Liver (tissue), 9 donors: Measurements from ENCODE around the gene B3GALNT2. TPM values are rescaled to one million over a fixed set of nuclear protein-coding genes. Genes with fewer than 3 reads are reported as not detected.

Source experiments
- DNase-seq: peaks from one replicate; pipeline ENCODE4 v3.0.0-alpha.2; 2017; ENCODE audit warnings: low spot score
- H3K27ac ChIP-seq, 2 donors: one replicate each; pipeline ENCODE4 v1.7.0; 2013; ENCODE audit warnings: inconsistent platforms in 2 of 2, low read length in 2 of 2, control low read depth in 1 of 2, low read depth in 1 of 2, mild to moderate bottlenecking in 1 of 2
- H3K27me3 ChIP-seq, 4 donors: one replicate each; pipeline versions ENCODE4 v1.6.1 to v1.7.0; 2013; ENCODE audit warnings: low read length in 3 of 4, inconsistent platforms in 1 of 4, mild to moderate bottlenecking in 1 of 4, moderate library complexity in 1 of 4; ENCODE audit not compliant: control insufficient read depth in 4 of 4, insufficient read depth in 4 of 4
- H3K36me3 ChIP-seq, 4 donors: one replicate each; pipeline versions ENCODE4 v1.6.1 to v1.7.0; 2013; ENCODE audit warnings: low read length in 3 of 4, mild to moderate bottlenecking in 3 of 4, low read depth in 1 of 4, moderate library complexity in 1 of 4; ENCODE audit not compliant: control insufficient read depth in 4 of 4, insufficient read depth in 3 of 4
- H3K4me1 ChIP-seq, 4 donors: one replicate each; pipeline versions ENCODE4 v1.6.1 to v1.7.0; 2013; ENCODE audit warnings: low read length in 3 of 4, mild to moderate bottlenecking in 3 of 4, moderate library complexity in 1 of 4; ENCODE audit not compliant: control insufficient read depth in 4 of 4, insufficient read depth in 4 of 4
- H3K4me3 ChIP-seq, 3 donors: one replicate each; pipeline versions ENCODE4 v1.6.1 to v1.7.0; 2013; ENCODE audit warnings: low read length in 3 of 3, control low read depth in 1 of 3, low read depth in 1 of 3, mild to moderate bottlenecking in 1 of 3
- H3K9ac ChIP-seq, 2 donors: one replicate each; pipeline ENCODE4 v1.7.0; 2013; ENCODE audit warnings: low read length in 2 of 2, mild to moderate bottlenecking in 2 of 2, moderate library complexity in 2 of 2, control low read depth in 1 of 2, low read depth in 1 of 2
- H3K9me3 ChIP-seq, 4 donors: one replicate each; pipeline versions ENCODE4 v1.6.1 to v1.7.0; 2013; ENCODE audit warnings: low read length in 3 of 4; ENCODE audit not compliant: control insufficient read depth in 4 of 4
- ATF3 ChIP-seq: IDR thresholded peaks from 2 replicates; pipeline ENCODE4 v1.6.1; 2016; ENCODE audit warnings: antibody characterized with exemption
- CTCF ChIP-seq: fragments of 150-350 bp; IDR thresholded peaks from 2 replicates; pipeline ENCODE4 v1.5.1; 2017; ENCODE audit warnings: improper control_type of control experiment, low read depth, low read length; ENCODE audit not compliant: missing input control
- EGR1 ChIP-seq, 2 donors: IDR thresholded peaks; 2 replicates each; pipeline ENCODE4 v1.6.1; 2016 to 2018; ENCODE audit warnings: antibody characterized with exemption in 2 of 2, low read depth in 2 of 2
- FOXA1 ChIP-seq: IDR thresholded peaks from 2 replicates; pipeline ENCODE4 v1.6.1; 2016; ENCODE audit warnings: antibody characterized with exemption
- FOXA2 ChIP-seq: IDR thresholded peaks from 2 replicates; pipeline ENCODE4 v1.6.1; 2016; ENCODE audit warnings: antibody characterized with exemption
- GABPA ChIP-seq, 2 donors: IDR thresholded peaks in 1 of 2; conservative IDR thresholded peaks in 1 of 2; 2 replicates each; pipeline ENCODE4 v1.6.1; 2016; ENCODE audit warnings: antibody characterized with exemption in 2 of 2, mild to moderate bottlenecking in 1 of 2, moderate library complexity in 1 of 2
- HNF4A ChIP-seq, 2 donors: conservative IDR thresholded peaks; 2 replicates each; pipeline ENCODE4 v1.6.1; 2016; ENCODE audit warnings: antibody characterized with exemption in 2 of 2, mild to moderate bottlenecking in 2 of 2
- JUND ChIP-seq, 2 donors: IDR thresholded peaks; 2 replicates each; pipeline ENCODE4 v1.6.1; 2016; ENCODE audit warnings: antibody characterized with exemption in 2 of 2
- MAX ChIP-seq: IDR thresholded peaks from 2 replicates; pipeline ENCODE4 v1.6.1; 2016; ENCODE audit warnings: antibody characterized with exemption
- NR2F2 ChIP-seq: IDR thresholded peaks from 2 replicates; pipeline ENCODE4 v1.6.1; 2016; ENCODE audit warnings: antibody characterized with exemption
- RAD21 ChIP-seq, 2 donors: IDR thresholded peaks; 2 replicates each; pipeline ENCODE4 v1.6.1; 2016; ENCODE audit warnings: antibody characterized with exemption in 2 of 2, mild to moderate bottlenecking in 2 of 2
- REST ChIP-seq: IDR thresholded peaks from 2 replicates; pipeline ENCODE4 v1.6.1; 2016; ENCODE audit warnings: antibody characterized with exemption, mild to moderate bottlenecking
- RXRA ChIP-seq, 2 donors: IDR thresholded peaks; 2 replicates each; pipeline ENCODE4 v1.6.1; 2017 to 2018; ENCODE audit warnings: antibody characterized with exemption in 2 of 2, mild to moderate bottlenecking in 1 of 2
- SP1 ChIP-seq: IDR thresholded peaks from 2 replicates; pipeline ENCODE4 v1.6.1; 2018; ENCODE audit warnings: antibody characterized with exemption, mild to moderate bottlenecking
- TAF1 ChIP-seq: conservative IDR thresholded peaks from 2 replicates; pipeline ENCODE4 v1.6.1; 2016; ENCODE audit warnings: antibody characterized with exemption, mild to moderate bottlenecking
- YY1 ChIP-seq: IDR thresholded peaks from 2 replicates; pipeline ENCODE4 v1.6.1; 2016; ENCODE audit warnings: antibody characterized with exemption, mild to moderate bottlenecking
- WGBS: extraction: QIAGEN DNeasy Blood & Tissue Kit; methylation state at CpG from one replicate; pipeline ENCODE4 v1.1.7; 2013; 5-methylcytosine and 5-hydroxymethylcytosine counted together
- polyA plus RNA-seq, 2 donors: library from polyadenylated mRNA; stranded (reverse) in 1 of 2; unstranded in 1 of 2; fragments of 200-250 nt in 1 of 2; fragments of >200 nt in 1 of 2; fragmentation: Nextera tagmentation in 1 of 2; extraction: Ambion mirVana in 1 of 2; gene quantifications; one replicate each; pipeline versions ENCODE4 v1.2.1 to v1.2.3, GENCODE V29; 2013 to 2015
- total RNA-seq, 2 donors: library from RNA; depleted of rRNA; stranded (reverse); fragments of >200 nt; gene quantifications; one replicate each; pipeline ENCODE4 v1.2.3, GENCODE V29; 2014
- donor health status: healthy.
- donor health status: healthy.
- donor health status: healthy.
- donor health status: healthy.
- donor health status: healthy.

Gene B3GALNT2
- total and polyA plus RNA-seq, 4 donors, result 2.3 to 20.7 (median 7.1) TPM

GRCh38 chr1:235416662-235417049 lies 87.6 kb downstream of the B3GALNT2 start (continued):
- TF ChIP-seq REST, result no peak
- no peak for TF ChIP-seq JUND (IDR thresholded peaks at IDR 0.05)

GRCh38 chr1:235415008-235415904 lies 89.0 kb downstream of the B3GALNT2 start:
- Histone ChIP-seq H3K36me3 (peaks cover 1 to 11% (median 6%) of the 10 kb centered on the region in 4 donors), H3K4me1 (peaks cover 6 to 26% (median 17%) of the 10 kb centered on the region in 4 donors), H3K27ac (peak overlapping the region; percentile 19 to 29), H3K4me3 (no peak overlapping the region), H3K9ac (no peak overlapping the region), H3K9me3 (no peaks in the 10 kb centered on the region), H3K27me3 (no peaks in the 10 kb centered on the region)
- WGBS, result 83% methylated on average over 7 of the region's 7 CpGs
- TF ChIP-seq NR2F2 (no peak), TAF1 (no peak), CTCF (peak; percentile 82), RXRA (IDR thresholded peaks at IDR 0.05) (peak in 1 of 2 donors; percentile 33), RAD21 (IDR thresholded peaks at IDR 0.05) (peak; percentile 84 to 91), YY1 (peak; percentile 38), HNF4A (conservative IDR thresholded peaks at IDR 0.05) (peak; percentile 6 to 32)
- peak; percentile 55 for DNase-seq

GRCh38 chr1:235411489-235412486 lies 92.5 kb downstream of the B3GALNT2 start:
- Histone ChIP-seq H3K27me3 (no peaks in the 10 kb centered on the region), H3K27ac (peak overlapping the region in 1 of 2 donors; percentile 0), H3K9ac (no peak overlapping the region), H3K9me3 (no peaks in the 10 kb centered on the region), H3K4me3 (no peak overlapping the region), H3K36me3 (peaks cover 0 to 5% (median 2%) of the 10 kb centered on the region in 4 donors), H3K4me1 (peaks cover 10 to 41% (median 35%) of the 10 kb centered on the region in 4 donors)
- no peak for DNase-seq
- 50% methylated on average over 5 of the region's 5 CpGs for WGBS
- TF ChIP-seq YY1 (peak; percentile 25), TAF1 (no peak), EGR1 (IDR thresholded peaks at IDR 0.05; ENCODE audit: low read depth in 2 of 2) (no peak), MAX (peak; percentile 59), HNF4A (conservative IDR thresholded peaks at IDR 0.05) (peak; percentile 97 to 100), SP1 (peak; percentile 89), FOXA1 (peak; percentile 68), NR2F2 (peak; percentile 80), REST (no peak), FOXA2 (peak; percentile 87), ATF3 (peak; percentile 74), RAD21 (IDR thresholded peaks at IDR 0.05) (peak; percentile 19 to 56), GABPA (IDR thresholded peaks at IDR 0.05 in 1 of 2, conservative IDR thresholded peaks at IDR 0.05 in 1 of 2) (peak in 1 of 2 donors; percentile 25)
